Kidney (tissue), 14 donors: ENCODE results near the gene DERL2. TPM values are rescaled to one million over a fixed set of nuclear protein-coding genes. Genes with fewer than 3 reads are reported as not detected.
A peak's percentile ranks its signal among the peaks of the same experiment; 100 is the strongest.

Experiments used
- DNase-seq, 5 donors: peaks; one replicate each; pipeline ENCODE4 v3.0.0-alpha.2; 2013 to 2020
- FAIRE-seq: peaks from 2 replicates; lab custom pipeline; 2012; peaks lifted over from hg19 to GRCh38; lab: Jason Lieb, UNC
- H3K27ac ChIP-seq, 2 donors: one replicate each; pipeline ENCODE4 v1.7.0; 2013; ENCODE audit warnings: low read depth in 2 of 2, low read length in 2 of 2, inconsistent platforms in 1 of 2
- H3K27me3 ChIP-seq: one replicate; pipeline ENCODE4 v1.7.1; 2013; ENCODE audit warnings: low read length, inconsistent platforms; ENCODE audit not compliant: control insufficient read depth, insufficient read depth
- H3K36me3 ChIP-seq, 3 donors: one replicate each; pipeline versions ENCODE4 v1.7.0 to v1.7.1; 2013; ENCODE audit warnings: low read length in 3 of 3, control low read depth in 1 of 3, inconsistent platforms in 1 of 3; ENCODE audit not compliant: insufficient read depth in 3 of 3, control insufficient read depth in 2 of 3
- H3K4me1 ChIP-seq, 3 donors: one replicate each; pipeline versions ENCODE4 v1.7.0 to v1.7.1; 2013; ENCODE audit warnings: low read length in 3 of 3, inconsistent platforms in 1 of 3, low read depth in 1 of 3; ENCODE audit not compliant: control insufficient read depth in 2 of 3, insufficient read depth in 2 of 3
- H3K4me3 ChIP-seq, 3 donors: one replicate each; pipeline versions ENCODE4 v1.7.0 to v1.8.1; 2013; ENCODE audit warnings: low read length in 3 of 3, control low read depth in 1 of 3, inconsistent platforms in 1 of 3
- H3K9ac ChIP-seq, 3 donors: one replicate each; pipeline versions ENCODE4 v1.7.0 to v1.7.1; 2013; ENCODE audit warnings: low read length in 3 of 3, control low read depth in 1 of 3, inconsistent platforms in 1 of 3
- H3K9me3 ChIP-seq, 3 donors: one replicate each; pipeline versions ENCODE4 v1.7.0 to v1.7.1; 2013; ENCODE audit warnings: low read length in 3 of 3, control low read depth in 1 of 3, inconsistent platforms in 1 of 3; ENCODE audit not compliant: control insufficient read depth in 2 of 3, insufficient read depth in 1 of 3
- intact Hi-C: fragments of 100-400 bp; cut with DNase I; formaldehyde crosslinking; loops from one replicate; pipeline ENCODE4 v1.11.1; 2022
- polyA plus RNA-seq: library from polyadenylated mRNA; stranded (reverse); fragments of 350-450 nt; fragmentation: Illumina TruSeq; extraction: RNeasy Lipid Tissue Mini Kit (QIAGEN cat#74804); gene quantifications from one replicate; pipeline ENCODE4 v1.2.3, GENCODE V29; 2014; ENCODE audit warnings: low read depth, low replicate concordance; ENCODE audit not compliant: insufficient read depth
- total RNA-seq: library from RNA; stranded (reverse); fragmentation: NEBNext Ultra II Directional; extraction: Animal tissue kit (Norgen Biotek cat#: 25700); gene quantifications from one replicate; pipeline ENCODE4 v1.2.1, GENCODE V29; 2021
- TF ChIP-seq, protein P1 (sequence below): IDR thresholded peaks from 3 replicates; pipeline ENCODE4 v1.5.1; 2012; ENCODE audit warnings: mild to moderate bottlenecking, moderate library complexity, borderline replicate concordance; ENCODE audit not compliant: insufficient read depth; ENCODE audit errors: extremely low read depth
- donor health status: control.
- donor health status: control.
- donor health status: control.
- donor health status: control.
- donor health status: control.
- donor health status: DM: yes; HTN: yes; CAD: no.
- donor health status: Normal renal cell carcinoma (clear cell type).

The DERL2 gene
- total and polyA plus RNA-seq, 2 donors from 2014 or later = 71.5 to 96.0 TPM

DNA sequence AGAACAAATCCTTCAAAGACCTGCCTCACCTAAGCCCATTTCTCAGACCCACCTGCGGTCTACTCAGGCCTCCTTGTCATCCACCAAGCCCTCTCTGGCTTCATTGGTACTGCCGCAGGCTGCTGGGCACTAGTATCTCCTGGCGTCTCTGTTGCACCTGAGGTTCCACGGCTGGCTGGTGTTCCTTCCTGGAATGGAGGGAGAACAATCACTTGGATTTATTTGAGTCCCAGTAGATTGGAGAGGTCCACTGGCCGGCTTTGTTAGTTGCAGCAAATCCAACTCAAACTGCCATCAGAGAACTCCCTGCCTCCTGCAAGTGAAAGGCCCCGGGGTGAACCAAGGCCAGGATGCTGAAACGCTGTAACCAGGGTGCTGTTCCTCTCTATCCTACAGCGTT, 15.7 kb upstream of the DERL2 start:
- Histone ChIP-seq H3K36me3 (no peaks in the 10 kb centered on the region), H3K27me3 (no peaks in the 10 kb centered on the region), H3K4me1 (peaks cover 0 to 4% (median 0%) of the 10 kb centered on the region in 3 donors), H3K27ac (no peak overlapping the region), H3K9ac (no peak overlapping the region), H3K4me3 (no peak overlapping the region), H3K9me3 (no peaks in the 10 kb centered on the region)
- FAIRE-seq (no peak), DNase-seq (peak in 1 of 5 donors; percentile 58)
- TF ChIP-seq, protein P1, sequence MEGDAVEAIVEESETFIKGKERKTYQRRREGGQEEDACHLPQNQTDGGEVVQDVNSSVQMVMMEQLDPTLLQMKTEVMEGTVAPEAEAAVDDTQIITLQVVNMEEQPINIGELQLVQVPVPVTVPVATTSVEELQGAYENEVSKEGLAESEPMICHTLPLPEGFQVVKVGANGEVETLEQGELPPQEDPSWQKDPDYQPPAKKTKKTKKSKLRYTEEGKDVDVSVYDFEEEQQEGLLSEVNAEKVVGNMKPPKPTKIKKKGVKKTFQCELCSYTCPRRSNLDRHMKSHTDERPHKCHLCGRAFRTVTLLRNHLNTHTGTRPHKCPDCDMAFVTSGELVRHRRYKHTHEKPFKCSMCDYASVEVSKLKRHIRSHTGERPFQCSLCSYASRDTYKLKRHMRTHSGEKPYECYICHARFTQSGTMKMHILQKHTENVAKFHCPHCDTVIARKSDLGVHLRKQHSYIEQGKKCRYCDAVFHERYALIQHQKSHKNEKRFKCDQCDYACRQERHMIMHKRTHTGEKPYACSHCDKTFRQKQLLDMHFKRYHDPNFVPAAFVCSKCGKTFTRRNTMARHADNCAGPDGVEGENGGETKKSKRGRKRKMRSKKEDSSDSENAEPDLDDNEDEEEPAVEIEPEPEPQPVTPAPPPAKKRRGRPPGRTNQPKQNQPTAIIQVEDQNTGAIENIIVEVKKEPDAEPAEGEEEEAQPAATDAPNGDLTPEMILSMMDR = no peak
- intact Hi-C loops = no loop called here

DNA sequence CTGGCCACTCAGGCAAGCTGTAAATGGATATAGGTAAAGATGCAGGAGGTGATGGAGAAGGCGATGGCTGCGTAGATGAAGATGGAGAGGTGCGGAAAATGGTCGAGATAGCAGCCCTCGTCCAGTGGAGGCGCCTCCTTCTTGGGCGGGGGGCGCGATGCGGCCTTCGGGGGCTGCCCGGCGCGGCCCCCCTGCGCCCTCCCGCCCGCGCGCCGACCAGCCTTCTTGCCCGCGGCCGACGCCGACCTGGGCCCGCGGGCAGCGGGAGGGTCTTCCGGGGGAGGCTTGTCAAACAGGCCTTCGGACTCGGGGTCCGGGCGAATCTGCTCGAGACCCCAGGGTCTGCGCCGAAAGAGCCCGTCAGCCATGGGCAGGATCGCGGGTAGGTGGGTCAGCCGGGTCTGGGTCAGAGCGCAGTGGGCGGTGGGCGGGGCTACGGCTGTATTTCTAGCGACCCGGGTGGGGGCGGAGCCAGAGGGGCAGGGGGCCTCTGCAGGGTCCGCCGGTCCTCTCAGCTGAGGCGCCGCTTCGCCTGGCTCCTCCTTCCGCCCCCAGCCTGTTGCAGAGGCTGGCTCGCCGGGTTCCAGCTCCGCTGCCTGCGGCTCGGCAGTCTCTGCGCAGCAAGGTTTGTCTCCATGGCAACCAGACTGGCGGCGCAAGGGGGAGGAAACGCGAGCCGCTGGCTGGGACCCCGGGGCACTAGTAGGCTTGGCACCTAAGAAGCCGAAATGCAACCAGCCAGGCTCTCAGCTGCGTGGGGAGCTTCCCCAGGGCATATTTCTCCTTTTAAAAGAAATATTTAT, 14.8 kb upstream of the DERL2 start:
- TF ChIP-seq, protein P1 = no peak
- peak overlapping the region in 2 of 3 donors; percentile 59 to 67 for H3K9ac ChIP-seq
- H3K4me3 ChIP-seq = peak overlapping the region in 2 of 3 donors; percentile 55 to 81
- intact Hi-C loops = no loop called here
- H3K27ac ChIP-seq = no peak overlapping the region
- H3K9me3 ChIP-seq = no peaks in the 10 kb centered on the region
- peaks cover 0 to 4% (median 0%) of the 10 kb centered on the region in 3 donors for H3K4me1 ChIP-seq
- no peaks in the 10 kb centered on the region for H3K27me3 ChIP-seq
- FAIRE-seq (no peak), DNase-seq (peak; percentile 93 to 99 (median 98))
- H3K36me3 ChIP-seq = no peaks in the 10 kb centered on the region

DNA sequence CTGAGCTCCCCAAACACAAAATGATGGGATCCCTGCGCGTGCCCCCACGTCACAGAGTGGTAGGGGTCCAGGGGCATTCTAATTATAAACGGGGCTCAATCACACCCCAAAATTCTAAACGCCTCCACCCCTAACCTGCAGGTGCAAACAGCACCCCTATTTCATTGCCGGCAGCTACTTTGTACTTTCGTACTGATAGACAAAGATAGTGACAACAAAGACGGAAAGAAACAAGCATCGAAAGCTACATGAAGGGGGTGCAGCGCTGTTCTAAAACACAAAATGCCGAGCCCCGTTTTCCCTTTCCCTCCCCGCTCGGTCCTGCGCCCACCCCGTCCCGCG, 14.2 kb upstream of the DERL2 start:
- FAIRE-seq = no peak
- H3K27me3 ChIP-seq = no peaks in the 10 kb centered on the region
- H3K4me1 ChIP-seq = peaks cover 0 to 4% (median 0%) of the 10 kb centered on the region in 3 donors
- peak overlapping the region in 2 of 3 donors; percentile 59 to 67 for H3K9ac ChIP-seq
- TF ChIP-seq, protein P1 = no peak
- DNase-seq = no peak
- no peak overlapping the region for H3K27ac ChIP-seq
- no peaks in the 10 kb centered on the region for H3K36me3 ChIP-seq
- intact Hi-C loops = no loop called here
- peak overlapping the region in 2 of 3 donors; percentile 55 to 81 for H3K4me3 ChIP-seq
- no peaks in the 10 kb centered on the region for H3K9me3 ChIP-seq
